ENCODE data around the gene CD109.
"Not testable (repeated sequence)": the region's sequence is repeated elsewhere in the genome, so short reads cannot be mapped to it uniquely, and the experiment has no call there.

The CD109 gene

GRCh38 chr6:73683574-73683973 is 12.4 kb upstream of the CD109 start:
- not testable (repeated sequence) for FAIRE-seq; DNase-seq (ENCODE audit: insufficient read length, low spot score)

- no peak for FAIRE-seq
- DNase-seq (ENCODE audit: insufficient read length, low spot score): no peak
Measured at GRCh38 chr6:73688351-73688750, 7.7 kb upstream of the CD109 start.

- FAIRE-seq (no peak), DNase-seq (ENCODE audit: insufficient read length, low spot score) (no peak)
Measured at GRCh38 chr6:73690056-73690455, 5.9 kb upstream of the CD109 start.

- no peak for DNase-seq (ENCODE audit: insufficient read length, low spot score)
Measured at GRCh38 chr6:73691512-73691911, 4.5 kb upstream of the CD109 start.

GRCh38 chr6:73694711-73695411 is 1.1 kb upstream of the CD109 start:
- peak; percentile 46 for FAIRE-seq
- no peak for DNase-seq (ENCODE audit: insufficient read length, low spot score)

More at GRCh38 chr6:73691512-73691911, 4.5 kb upstream of the CD109 start:
- FAIRE-seq: no peak

- no peak for DNase-seq (ENCODE audit: insufficient read length, low spot score)
Measured at GRCh38 chr6:73696966-73697655, 1.1 kb downstream of the CD109 start.

GRCh38 chr6:73699676-73700459 is 3.9 kb downstream of the CD109 start:
- DNase-seq (ENCODE audit: insufficient read length, low spot score): no peak
- FAIRE-seq: no peak

More at GRCh38 chr6:73696966-73697655, 1.1 kb downstream of the CD109 start:
- no peak for FAIRE-seq

- DNase-seq (ENCODE audit: insufficient read length, low spot score): no peak
- no peak for FAIRE-seq
Measured at GRCh38 chr6:73702444-73702843, 6.4 kb downstream of the CD109 start.

- no peak for FAIRE-seq
- no peak for DNase-seq (ENCODE audit: insufficient read length, low spot score)
Measured at GRCh38 chr6:73703466-73703865, 7.5 kb downstream of the CD109 start.

- FAIRE-seq: peak; percentile 94
- DNase-seq (ENCODE audit: insufficient read length, low spot score): peak; percentile 78
Measured at GRCh38 chr6:73704260-73704659, 8.3 kb downstream of the CD109 start.

- no peak for DNase-seq (ENCODE audit: insufficient read length, low spot score)
- no peak for FAIRE-seq
Measured at GRCh38 chr6:73704798-73705197, 8.8 kb downstream of the CD109 start.

GRCh38 chr6:73706971-73707370 is 11.0 kb downstream of the CD109 start:
- DNase-seq (ENCODE audit: insufficient read length, low spot score) (no peak), FAIRE-seq (no peak)

GRCh38 chr6:73710470-73710869 is 14.5 kb downstream of the CD109 start:
- no peak for FAIRE-seq
- peak; percentile 38 for DNase-seq (ENCODE audit: insufficient read length, low spot score)

- no peak for DNase-seq (ENCODE audit: insufficient read length, low spot score)
- no peak for FAIRE-seq
Measured at GRCh38 chr6:73710948-73711347, 14.9 kb downstream of the CD109 start.

GRCh38 chr6:73712535-73713173 is 16.7 kb downstream of the CD109 start:
- FAIRE-seq (no peak), DNase-seq (ENCODE audit: insufficient read length, low spot score) (no peak)

GRCh38 chr6:73713426-73714147 is 17.6 kb downstream of the CD109 start:
- FAIRE-seq: no peak

GRCh38 chr6:73715111-73715508 is 19.1 kb downstream of the CD109 start:
- not testable (repeated sequence) for DNase-seq (ENCODE audit: insufficient read length, low spot score); FAIRE-seq

More at GRCh38 chr6:73713426-73714147, 17.6 kb downstream of the CD109 start:
- DNase-seq (ENCODE audit: insufficient read length, low spot score): no peak

- FAIRE-seq: no peak
Measured at GRCh38 chr6:73719046-73719445, 23.0 kb downstream of the CD109 start.

GRCh38 chr6:73722318-73723060 is 26.5 kb downstream of the CD109 start:
- DNase-seq (ENCODE audit: insufficient read length, low spot score) (peak; percentile 22), FAIRE-seq (peak; percentile 57)

More at GRCh38 chr6:73719046-73719445, 23.0 kb downstream of the CD109 start:
- no peak for DNase-seq (ENCODE audit: insufficient read length, low spot score)
